ENCODE data around the gene MEIOC. TPM values are rescaled to one million over a fixed set of nuclear protein-coding genes. Genes with fewer than 3 reads are reported as not detected.
A peak's percentile ranks its signal among the peaks of the same experiment; 100 is the strongest.

The MEIOC gene
- total and polyA plus RNA-seq, 2 of the 8 experiments (the other 6 are each of a cell fraction or from before 2014, with no cell fraction given) = 4.2 to 4.8 TPM

DNA sequence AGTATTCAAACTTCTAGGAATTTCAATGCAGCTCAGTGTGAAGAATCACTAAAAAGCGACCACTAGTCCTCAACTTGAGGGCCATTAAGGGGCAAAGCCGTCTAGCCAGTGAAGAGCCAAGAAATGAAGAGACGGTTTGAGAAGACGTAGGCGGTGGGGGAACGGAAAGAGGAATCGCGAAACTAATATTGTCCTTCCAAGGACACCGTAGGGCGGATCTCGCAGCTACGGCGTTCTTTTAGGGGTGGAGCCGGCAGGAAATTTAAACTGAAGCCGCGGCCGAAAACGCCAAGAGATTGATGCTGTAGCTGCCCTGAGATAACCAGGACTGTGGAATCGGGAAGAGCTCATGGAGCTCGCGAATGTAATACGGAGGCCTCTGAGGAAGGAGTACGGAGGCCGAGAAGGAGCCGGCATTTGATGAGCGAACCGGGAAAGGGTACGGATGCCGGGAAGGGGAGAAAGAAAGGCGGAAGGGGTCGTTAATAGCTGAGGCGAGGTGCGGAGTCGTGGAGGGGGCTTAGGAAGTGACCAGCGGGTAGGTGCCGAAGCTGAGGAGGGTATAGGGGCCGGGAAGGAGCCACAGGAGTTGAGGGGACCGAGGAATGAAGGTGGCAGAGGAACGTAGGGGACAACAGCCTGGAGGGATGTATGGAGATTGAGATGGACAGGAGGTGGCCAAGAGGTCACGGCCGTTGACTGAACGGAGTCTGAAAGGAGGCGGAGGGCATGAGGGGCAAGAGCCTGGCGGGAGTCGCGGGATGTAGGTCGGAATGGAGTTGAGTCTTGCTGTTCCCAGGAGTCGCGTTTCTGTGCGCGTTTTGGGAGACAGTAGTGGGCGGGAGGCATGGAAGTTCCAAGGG, 52.4 kb downstream of the MEIOC start, which contains the start of gene DBF4B (continued):
- TF ChIP-seq, protein P1, sequence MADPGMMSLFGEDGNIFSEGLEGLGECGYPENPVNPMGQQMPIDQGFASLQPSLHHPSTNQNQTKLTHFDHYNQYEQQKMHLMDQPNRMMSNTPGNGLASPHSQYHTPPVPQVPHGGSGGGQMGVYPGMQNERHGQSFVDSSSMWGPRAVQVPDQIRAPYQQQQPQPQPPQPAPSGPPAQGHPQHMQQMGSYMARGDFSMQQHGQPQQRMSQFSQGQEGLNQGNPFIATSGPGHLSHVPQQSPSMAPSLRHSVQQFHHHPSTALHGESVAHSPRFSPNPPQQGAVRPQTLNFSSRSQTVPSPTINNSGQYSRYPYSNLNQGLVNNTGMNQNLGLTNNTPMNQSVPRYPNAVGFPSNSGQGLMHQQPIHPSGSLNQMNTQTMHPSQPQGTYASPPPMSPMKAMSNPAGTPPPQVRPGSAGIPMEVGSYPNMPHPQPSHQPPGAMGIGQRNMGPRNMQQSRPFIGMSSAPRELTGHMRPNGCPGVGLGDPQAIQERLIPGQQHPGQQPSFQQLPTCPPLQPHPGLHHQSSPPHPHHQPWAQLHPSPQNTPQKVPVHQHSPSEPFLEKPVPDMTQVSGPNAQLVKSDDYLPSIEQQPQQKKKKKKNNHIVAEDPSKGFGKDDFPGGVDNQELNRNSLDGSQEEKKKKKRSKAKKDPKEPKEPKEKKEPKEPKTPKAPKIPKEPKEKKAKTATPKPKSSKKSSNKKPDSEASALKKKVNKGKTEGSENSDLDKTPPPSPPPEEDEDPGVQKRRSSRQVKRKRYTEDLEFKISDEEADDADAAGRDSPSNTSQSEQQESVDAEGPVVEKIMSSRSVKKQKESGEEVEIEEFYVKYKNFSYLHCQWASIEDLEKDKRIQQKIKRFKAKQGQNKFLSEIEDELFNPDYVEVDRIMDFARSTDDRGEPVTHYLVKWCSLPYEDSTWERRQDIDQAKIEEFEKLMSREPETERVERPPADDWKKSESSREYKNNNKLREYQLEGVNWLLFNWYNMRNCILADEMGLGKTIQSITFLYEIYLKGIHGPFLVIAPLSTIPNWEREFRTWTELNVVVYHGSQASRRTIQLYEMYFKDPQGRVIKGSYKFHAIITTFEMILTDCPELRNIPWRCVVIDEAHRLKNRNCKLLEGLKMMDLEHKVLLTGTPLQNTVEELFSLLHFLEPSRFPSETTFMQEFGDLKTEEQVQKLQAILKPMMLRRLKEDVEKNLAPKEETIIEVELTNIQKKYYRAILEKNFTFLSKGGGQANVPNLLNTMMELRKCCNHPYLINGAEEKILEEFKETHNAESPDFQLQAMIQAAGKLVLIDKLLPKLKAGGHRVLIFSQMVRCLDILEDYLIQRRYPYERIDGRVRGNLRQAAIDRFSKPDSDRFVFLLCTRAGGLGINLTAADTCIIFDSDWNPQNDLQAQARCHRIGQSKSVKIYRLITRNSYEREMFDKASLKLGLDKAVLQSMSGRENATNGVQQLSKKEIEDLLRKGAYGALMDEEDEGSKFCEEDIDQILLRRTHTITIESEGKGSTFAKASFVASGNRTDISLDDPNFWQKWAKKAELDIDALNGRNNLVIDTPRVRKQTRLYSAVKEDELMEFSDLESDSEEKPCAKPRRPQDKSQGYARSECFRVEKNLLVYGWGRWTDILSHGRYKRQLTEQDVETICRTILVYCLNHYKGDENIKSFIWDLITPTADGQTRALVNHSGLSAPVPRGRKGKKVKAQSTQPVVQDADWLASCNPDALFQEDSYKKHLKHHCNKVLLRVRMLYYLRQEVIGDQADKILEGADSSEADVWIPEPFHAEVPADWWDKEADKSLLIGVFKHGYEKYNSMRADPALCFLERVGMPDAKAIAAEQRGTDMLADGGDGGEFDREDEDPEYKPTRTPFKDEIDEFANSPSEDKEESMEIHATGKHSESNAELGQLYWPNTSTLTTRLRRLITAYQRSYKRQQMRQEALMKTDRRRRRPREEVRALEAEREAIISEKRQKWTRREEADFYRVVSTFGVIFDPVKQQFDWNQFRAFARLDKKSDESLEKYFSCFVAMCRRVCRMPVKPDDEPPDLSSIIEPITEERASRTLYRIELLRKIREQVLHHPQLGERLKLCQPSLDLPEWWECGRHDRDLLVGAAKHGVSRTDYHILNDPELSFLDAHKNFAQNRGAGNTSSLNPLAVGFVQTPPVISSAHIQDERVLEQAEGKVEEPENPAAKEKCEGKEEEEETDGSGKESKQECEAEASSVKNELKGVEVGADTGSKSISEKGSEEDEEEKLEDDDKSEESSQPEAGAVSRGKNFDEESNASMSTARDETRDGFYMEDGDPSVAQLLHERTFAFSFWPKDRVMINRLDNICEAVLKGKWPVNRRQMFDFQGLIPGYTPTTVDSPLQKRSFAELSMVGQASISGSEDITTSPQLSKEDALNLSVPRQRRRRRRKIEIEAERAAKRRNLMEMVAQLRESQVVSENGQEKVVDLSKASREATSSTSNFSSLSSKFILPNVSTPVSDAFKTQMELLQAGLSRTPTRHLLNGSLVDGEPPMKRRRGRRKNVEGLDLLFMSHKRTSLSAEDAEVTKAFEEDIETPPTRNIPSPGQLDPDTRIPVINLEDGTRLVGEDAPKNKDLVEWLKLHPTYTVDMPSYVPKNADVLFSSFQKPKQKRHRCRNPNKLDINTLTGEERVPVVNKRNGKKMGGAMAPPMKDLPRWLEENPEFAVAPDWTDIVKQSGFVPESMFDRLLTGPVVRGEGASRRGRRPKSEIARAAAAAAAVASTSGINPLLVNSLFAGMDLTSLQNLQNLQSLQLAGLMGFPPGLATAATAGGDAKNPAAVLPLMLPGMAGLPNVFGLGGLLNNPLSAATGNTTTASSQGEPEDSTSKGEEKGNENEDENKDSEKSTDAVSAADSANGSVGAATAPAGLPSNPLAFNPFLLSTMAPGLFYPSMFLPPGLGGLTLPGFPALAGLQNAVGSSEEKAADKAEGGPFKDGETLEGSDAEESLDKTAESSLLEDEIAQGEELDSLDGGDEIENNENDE (IDR thresholded peaks at IDR 0.05; ENCODE audit: insufficient replicate concordance, low read length) = no peak
- TF ChIP-seq CEBPB (IDR thresholded peaks at IDR 0.05; ENCODE audit: low read depth, low read length) (peak; percentile 36; the same call in 1 of the 2 replicates), TAF1 (IDR thresholded peaks at IDR 0.05; ENCODE audit: low read depth, low read length) (peak; percentile 73), RBBP5 (IDR thresholded peaks at IDR 0.05; ENCODE audit: borderline replicate concordance, low read depth, low read length) (peak; percentile 55; the same call in 1 of the 2 replicates), SAP30 (IDR thresholded peaks at IDR 0.05; ENCODE audit: insufficient read depth, insufficient replicate concordance, low read length) (peak; percentile 74), BRCA1 (IDR thresholded peaks at IDR 0.05; ENCODE audit: low read depth, low read length) (no peak), TCF12 (IDR thresholded peaks at IDR 0.05; ENCODE audit: low read depth, low read length) (no peak), SP1 (IDR thresholded peaks at IDR 0.05; ENCODE audit: low read depth, low read length) (0 out of 2 replicates have a peak, but pooled peaks have one; percentile 19), NRF1 (IDR thresholded peaks at IDR 0.05; ENCODE audit: low read depth, low read length) (no peak; the same call in 1 of the 2 replicates)

Measured in H1 (cell line).